IPS-20b (cell line): ENCODE results near the gene ARMC3.
"Not testable (repeated sequence)": the region's sequence is repeated elsewhere in the genome, so short reads cannot be mapped to it uniquely, and the experiment has no call there.

Experiments
- H3K27ac ChIP-seq: one replicate; pipeline ENCODE4 v1.5.1; 2013; ENCODE audit warnings: low read length
- H3K27me3 ChIP-seq: 2 replicates; pipeline ENCODE4 v1.6.1; 2013; ENCODE audit warnings: mild to moderate bottlenecking, low read length, inconsistent platforms; ENCODE audit not compliant: insufficient read depth
- H3K36me3 ChIP-seq: 2 replicates; pipeline ENCODE4 v1.6.1; 2013; ENCODE audit warnings: low read depth, mild to moderate bottlenecking, inconsistent platforms, low read length, moderate library complexity; ENCODE audit not compliant: insufficient read depth
- H3K4me1 ChIP-seq: 2 replicates; pipeline ENCODE4 v1.6.1; 2013; ENCODE audit warnings: mild to moderate bottlenecking, control low read depth, inconsistent platforms, low read length, moderate library complexity; ENCODE audit not compliant: insufficient read depth
- H3K4me3 ChIP-seq: 2 replicates; pipeline ENCODE4 v1.5.1; 2013; ENCODE audit warnings: mild to moderate bottlenecking, low read length, inconsistent platforms
- H3K9ac ChIP-seq: 2 replicates; pipeline ENCODE4 v1.6.1; 2013; ENCODE audit warnings: low read depth, mild to moderate bottlenecking, inconsistent platforms, low read length, moderate library complexity
- H3K9me3 ChIP-seq: 2 replicates; pipeline ENCODE4 v1.6.1; 2013; ENCODE audit warnings: mild to moderate bottlenecking, low read depth, low read length, inconsistent platforms; ENCODE audit not compliant: insufficient read depth

Gene ARMC3

DNA sequence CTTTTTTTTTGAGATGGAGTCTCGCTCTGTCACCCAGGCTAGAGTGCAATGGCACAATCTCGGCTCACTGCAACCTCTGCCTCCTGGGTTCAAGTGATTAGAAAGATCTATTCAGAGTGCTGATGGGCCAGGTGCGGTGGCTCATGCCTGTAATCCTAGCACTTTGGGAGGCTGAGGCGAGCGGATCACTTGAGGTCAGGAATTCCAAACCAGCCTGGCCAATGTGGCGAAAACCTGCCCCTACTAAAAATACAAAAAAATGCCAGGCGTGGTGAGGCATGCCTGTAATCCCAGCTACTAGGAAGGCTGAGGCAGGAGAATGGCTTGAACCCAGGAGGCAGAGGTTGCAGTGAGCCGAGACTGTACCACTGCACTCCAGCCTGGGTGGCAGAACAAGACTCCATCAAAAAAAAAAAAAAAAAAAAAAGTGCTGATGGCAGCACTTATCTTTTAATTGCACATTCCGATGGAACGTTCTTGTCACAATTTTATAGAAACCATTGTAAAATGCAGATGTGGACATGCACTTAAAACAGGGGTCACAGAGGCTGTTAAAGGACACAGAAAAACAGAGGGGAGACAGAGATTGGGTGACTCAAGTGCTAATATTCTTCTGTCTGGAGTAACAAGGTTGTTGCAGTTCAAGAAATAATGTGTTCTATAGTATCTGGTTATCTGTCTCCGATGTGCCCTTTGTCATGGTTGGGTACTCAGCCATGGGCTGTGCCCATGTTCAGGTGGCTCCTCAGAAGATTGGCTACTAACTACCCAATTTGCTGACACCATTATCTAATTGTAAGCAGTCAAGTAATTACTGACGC lies 142.4 kb downstream of the ARMC3 start:
- H3K27ac ChIP-seq, H3K36me3 ChIP-seq, H3K9ac ChIP-seq, H3K4me1 ChIP-seq, H3K27me3 ChIP-seq, H3K4me3 ChIP-seq, H3K9me3 ChIP-seq: not testable (repeated sequence)

DNA sequence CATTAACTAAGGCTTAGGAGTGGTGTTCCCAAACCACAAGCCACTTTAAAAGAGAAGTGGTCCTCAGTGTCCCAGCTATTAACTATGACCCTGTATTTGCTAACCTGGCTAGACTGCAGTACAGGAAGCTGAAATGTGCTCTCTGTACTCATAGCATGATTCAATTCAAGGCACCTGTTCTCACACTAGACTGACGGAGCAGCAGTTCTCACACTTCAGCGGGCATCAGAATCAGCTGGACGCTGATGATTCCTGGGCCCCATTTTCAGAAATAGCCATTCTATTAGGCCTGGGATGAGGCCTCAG lies 143.0 kb downstream of the ARMC3 start:
- no peaks in the 10 kb centered on the region for H3K27me3 ChIP-seq
- H3K36me3 ChIP-seq: no peaks in the 10 kb centered on the region
- H3K27ac ChIP-seq: no peak overlapping the region
- H3K4me1 ChIP-seq: no peaks in the 10 kb centered on the region
- H3K4me3 ChIP-seq: no peak overlapping the region
- H3K9ac ChIP-seq: no peak overlapping the region
- H3K9me3 ChIP-seq: no peaks in the 10 kb centered on the region

DNA sequence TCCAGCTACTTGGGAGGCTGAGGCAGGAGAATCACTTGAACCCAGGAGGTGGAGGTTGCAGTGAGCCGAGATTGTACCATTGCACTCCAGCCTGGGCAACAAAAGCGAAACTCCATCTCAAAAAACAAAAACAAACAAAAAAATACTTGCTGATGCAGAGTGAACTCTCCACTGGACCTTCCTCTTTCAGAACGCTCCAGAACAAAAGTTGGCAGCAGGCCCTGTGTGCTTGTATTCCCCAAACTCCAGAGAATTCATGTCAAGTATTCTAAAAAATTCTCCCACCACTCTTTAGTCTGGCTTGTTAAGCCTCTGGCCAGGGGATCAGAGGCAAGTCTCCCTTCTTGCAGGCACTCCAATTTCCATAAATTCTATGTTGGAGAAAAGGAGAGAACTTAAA lies 144.7 kb downstream of the ARMC3 start:
- not testable (repeated sequence) for H3K4me3 ChIP-seq, H3K27ac ChIP-seq, H3K9ac ChIP-seq, H3K9me3 ChIP-seq, H3K36me3 ChIP-seq, H3K4me1 ChIP-seq, H3K27me3 ChIP-seq

DNA sequence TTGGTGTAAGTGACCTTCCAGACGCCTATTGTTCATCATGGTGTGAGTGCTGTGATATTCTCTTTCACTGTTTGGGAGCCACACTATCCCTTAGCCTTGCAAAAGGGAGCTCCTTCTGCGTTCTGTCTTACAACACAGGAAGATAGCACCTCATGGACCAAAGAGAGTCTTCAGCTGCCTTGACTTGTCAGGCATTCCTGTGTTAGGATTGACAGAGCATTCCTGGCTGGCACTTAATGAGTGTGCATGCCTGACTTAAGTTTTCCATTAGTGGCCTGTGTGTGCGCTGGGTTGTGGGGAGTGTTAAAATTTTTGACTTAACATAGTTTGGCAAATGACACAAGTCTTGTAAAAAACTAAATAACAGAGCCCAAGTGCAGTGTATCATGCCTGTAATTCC lies 145.7 kb downstream of the ARMC3 start:
- no peaks in the 10 kb centered on the region for H3K36me3 ChIP-seq
- no peak overlapping the region for H3K9ac ChIP-seq
- no peak overlapping the region for H3K4me3 ChIP-seq
- no peaks in the 10 kb centered on the region for H3K9me3 ChIP-seq
- H3K4me1 ChIP-seq: no peaks in the 10 kb centered on the region
- H3K27me3 ChIP-seq: no peaks in the 10 kb centered on the region
- no peak overlapping the region for H3K27ac ChIP-seq

DNA sequence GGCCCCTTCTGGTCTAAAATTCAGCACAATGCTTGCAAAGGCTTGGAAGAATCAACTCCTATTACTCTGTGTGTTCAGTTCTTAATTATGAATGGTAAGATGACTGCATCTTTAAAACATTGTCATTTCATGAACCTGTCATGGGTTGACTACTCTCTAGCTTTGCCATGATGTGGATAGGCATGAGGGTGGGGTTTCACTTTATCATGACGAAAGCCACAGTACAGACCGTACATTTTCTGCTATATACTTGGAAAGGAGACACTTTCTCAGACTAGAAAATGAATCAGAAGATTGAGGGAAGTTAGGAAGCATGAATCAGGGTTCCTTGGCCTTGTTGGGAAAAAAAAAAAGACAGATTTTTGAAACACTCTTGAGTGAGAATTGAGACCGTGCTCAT lies 147.8 kb downstream of the ARMC3 start:
- no peak overlapping the region for H3K4me3 ChIP-seq
- no peak overlapping the region for H3K9ac ChIP-seq
- no peaks in the 10 kb centered on the region for H3K4me1 ChIP-seq
- no peaks in the 10 kb centered on the region for H3K9me3 ChIP-seq
- no peaks in the 10 kb centered on the region for H3K27me3 ChIP-seq
- no peaks in the 10 kb centered on the region for H3K36me3 ChIP-seq
- no peak overlapping the region for H3K27ac ChIP-seq

DNA sequence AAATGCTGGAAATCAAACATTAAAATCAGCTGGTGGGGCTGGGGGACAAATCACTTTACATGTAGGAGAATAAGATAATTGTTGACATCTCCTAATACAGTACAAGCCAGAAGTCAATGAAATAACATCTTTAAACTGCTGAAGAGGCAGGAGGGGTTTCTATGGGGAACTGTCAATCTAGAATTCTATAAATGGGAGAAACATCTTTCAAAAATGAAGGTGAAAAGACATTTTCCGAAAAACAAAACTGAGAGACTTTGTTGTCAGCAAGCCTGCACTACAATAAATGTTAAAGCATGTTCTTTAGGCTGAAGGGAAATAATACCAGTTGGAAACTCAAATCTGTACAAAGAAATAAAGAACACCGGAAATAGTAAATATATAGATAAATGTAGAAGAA lies 150.3 kb downstream of the ARMC3 start:
- H3K9me3 ChIP-seq: no peaks in the 10 kb centered on the region
- no peaks in the 10 kb centered on the region for H3K36me3 ChIP-seq
- H3K9ac ChIP-seq: no peak overlapping the region
- no peak overlapping the region for H3K4me3 ChIP-seq
- no peak overlapping the region for H3K27ac ChIP-seq
- no peaks in the 10 kb centered on the region for H3K4me1 ChIP-seq
- no peaks in the 10 kb centered on the region for H3K27me3 ChIP-seq

DNA sequence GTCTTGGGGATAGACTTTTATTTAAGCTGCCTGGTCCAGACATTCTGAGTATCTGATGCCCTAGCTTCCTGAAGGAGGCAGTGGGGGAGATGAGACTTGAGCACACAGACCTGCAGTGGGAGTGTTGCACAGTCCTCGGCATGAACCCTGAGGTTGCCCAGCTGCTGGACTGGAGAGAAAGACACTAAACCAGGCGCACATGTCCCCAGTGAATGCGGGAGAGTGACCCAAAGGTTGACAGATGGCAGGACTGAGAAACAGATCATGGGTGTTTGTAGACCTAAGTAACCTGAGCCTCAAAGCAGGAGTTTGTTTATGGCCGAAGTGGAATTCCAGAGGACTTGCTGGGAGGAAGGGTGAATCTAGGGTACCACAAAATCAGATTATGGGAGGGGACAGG lies 151.8 kb downstream of the ARMC3 start:
- H3K27ac ChIP-seq: no peak overlapping the region
- no peaks in the 10 kb centered on the region for H3K36me3 ChIP-seq
- no peak overlapping the region for H3K4me3 ChIP-seq
- H3K27me3 ChIP-seq: no peaks in the 10 kb centered on the region
- H3K9me3 ChIP-seq: no peaks in the 10 kb centered on the region
- H3K4me1 ChIP-seq: no peaks in the 10 kb centered on the region
- no peak overlapping the region for H3K9ac ChIP-seq

DNA sequence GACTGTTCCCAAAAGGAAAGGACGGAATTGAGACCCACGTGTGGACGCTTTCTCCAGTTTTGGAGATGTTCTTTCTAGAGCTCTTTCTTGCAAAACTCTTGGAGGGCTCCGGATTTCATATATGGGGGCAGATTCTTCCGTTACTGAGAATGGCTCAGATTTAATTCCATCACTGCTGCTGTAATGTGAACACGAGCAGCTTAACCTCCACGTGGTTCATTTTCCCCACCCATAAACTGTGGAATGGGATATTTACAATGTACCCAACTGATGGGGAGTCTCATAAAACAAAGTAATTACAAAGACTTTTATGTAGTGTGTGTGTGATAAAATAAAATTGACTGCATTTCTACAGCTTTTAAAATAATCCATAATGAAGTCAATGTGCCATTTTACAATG lies 152.4 kb downstream of the ARMC3 start:
- no peaks in the 10 kb centered on the region for H3K9me3 ChIP-seq
- H3K36me3 ChIP-seq: no peaks in the 10 kb centered on the region
- no peak overlapping the region for H3K4me3 ChIP-seq
- H3K27ac ChIP-seq: no peak overlapping the region
- no peaks in the 10 kb centered on the region for H3K27me3 ChIP-seq
- H3K4me1 ChIP-seq: no peaks in the 10 kb centered on the region
- H3K9ac ChIP-seq: no peak overlapping the region

DNA sequence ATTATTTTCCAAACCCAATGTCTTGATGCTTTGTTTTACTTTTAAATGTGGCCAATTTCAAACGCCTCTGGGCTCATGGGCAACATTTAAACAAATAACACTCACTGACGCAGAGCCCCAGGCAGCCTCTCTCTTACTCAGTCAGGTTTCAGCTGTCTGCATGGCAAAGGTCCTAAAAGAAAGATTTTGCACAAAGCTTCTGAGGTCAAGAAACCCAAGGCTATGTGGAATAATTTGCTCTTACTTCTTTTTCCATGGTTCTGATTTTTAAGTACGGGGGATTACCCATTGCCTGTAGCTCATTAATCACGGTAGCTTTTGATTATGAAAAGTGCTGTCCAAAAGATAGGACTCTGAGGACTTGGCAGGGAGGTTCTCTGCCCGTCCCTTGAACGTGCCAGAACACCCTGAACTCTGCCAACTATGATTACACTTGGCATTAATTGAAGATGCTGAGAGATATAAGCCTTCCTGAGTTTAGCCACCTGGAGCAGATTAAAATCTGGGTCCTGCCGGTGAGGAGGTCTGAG lies 153.4 kb downstream of the ARMC3 start:
- no peaks in the 10 kb centered on the region for H3K36me3 ChIP-seq
- no peaks in the 10 kb centered on the region for H3K27me3 ChIP-seq
- H3K4me3 ChIP-seq: no peak overlapping the region
- H3K27ac ChIP-seq: no peak overlapping the region
- no peaks in the 10 kb centered on the region for H3K4me1 ChIP-seq
- H3K9ac ChIP-seq: no peak overlapping the region
- H3K9me3 ChIP-seq: no peaks in the 10 kb centered on the region

DNA sequence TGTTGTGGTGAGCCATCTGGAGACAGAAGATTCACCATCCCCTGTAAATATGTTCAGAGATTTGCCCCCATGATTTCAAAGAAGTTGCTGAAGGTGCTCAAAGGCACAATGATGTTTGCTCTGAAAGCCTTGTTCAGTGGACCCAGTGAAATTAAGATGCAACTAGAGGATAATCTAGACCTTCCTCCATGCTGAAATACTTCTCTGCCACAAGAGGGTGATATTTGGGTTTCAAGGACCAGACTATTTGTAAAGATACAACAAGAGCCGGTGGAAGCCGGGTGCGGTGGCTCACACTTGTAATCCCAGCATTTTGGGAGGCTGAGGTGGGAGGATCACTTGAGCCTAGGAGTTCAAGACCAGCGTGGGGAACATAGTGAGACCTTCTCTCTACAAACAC lies 154.0 kb downstream of the ARMC3 start:
- Histone ChIP-seq H3K36me3 (no peaks in the 10 kb centered on the region), H3K9ac (no peak overlapping the region), H3K4me1 (no peaks in the 10 kb centered on the region), H3K27ac (no peak overlapping the region), H3K9me3 (no peaks in the 10 kb centered on the region), H3K4me3 (no peak overlapping the region), H3K27me3 (no peaks in the 10 kb centered on the region)
